ENCODE data around the gene COMMD8. TPM values are rescaled to one million over a fixed set of nuclear protein-coding genes. Genes with fewer than 3 reads are reported as not detected.

The COMMD8 gene
- total RNA-seq, 1 experiment from 2014 or later: 10.9 TPM

DNA sequence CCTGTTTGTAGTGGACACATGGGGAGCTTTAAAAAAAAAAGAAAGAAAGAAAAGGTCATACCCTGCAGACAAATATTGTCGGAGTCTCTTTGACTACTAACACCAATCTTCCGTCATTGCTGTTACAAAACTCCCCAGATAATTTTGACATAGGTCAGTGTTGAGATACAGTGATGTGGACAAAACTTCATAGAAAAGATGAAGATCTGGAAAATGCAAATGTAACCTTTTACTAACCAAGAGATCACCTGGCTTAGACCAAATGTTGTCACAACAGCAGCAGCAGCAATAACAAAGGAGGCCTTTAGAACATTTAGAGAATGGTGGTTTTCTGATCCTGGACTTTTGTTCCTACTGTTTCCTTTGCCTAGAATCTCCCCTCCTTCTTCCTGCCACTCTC, 8.1 kb upstream of the COMMD8 start:
- Histone ChIP-seq H3K14ac (ENCODE audit: insufficient read depth, low read length) (no peak overlapping the region), H4K20me1 (ENCODE audit: control insufficient read depth, insufficient read depth, insufficient read length) (no peaks in the 10 kb centered on the region), H3K79me1 (ENCODE audit: insufficient read depth, low read depth, low read length, poor library complexity, severe bottlenecking) (no peaks in the 10 kb centered on the region), H4K5ac (ENCODE audit: insufficient read length, low read depth, low read length) (no peak overlapping the region), H3K18ac (ENCODE audit: insufficient read length, low read depth, low read length) (no peak overlapping the region), H2AFZ (ENCODE audit: low read length) (no peak overlapping the region), H3K23me2 (ENCODE audit: insufficient read length, low read depth, low read length, poor library complexity, severe bottlenecking) (no peaks in the 10 kb centered on the region), H3K9ac (ENCODE audit: extremely low read depth, insufficient read length, low read length) (no peak overlapping the region), H3T11ph (ENCODE audit: low read length) (no peak overlapping the region), H2BK20ac (ENCODE audit: low read depth, low read length, poor library complexity, severe bottlenecking) (no peak overlapping the region), H3K27ac (ENCODE audit: insufficient read length, low read depth, low read length) (no peak overlapping the region), H2BK15ac (ENCODE audit: low read depth, low read length) (no peak overlapping the region), H3K4ac (ENCODE audit: low read depth, low read length) (no peak overlapping the region), H4K8ac (replicated peaks; ENCODE audit: insufficient read length, low read depth, low read length) (no peak overlapping the region), H2BK120ac (ENCODE audit: low read depth, low read length, poor library complexity, severe bottlenecking) (no peak overlapping the region), H3K23ac (ENCODE audit: insufficient read length, low read depth, low read length) (no peak overlapping the region), H3K27me3 (ENCODE audit: insufficient read depth, low read length) (no peaks in the 10 kb centered on the region), H3K4me1 (ENCODE audit: insufficient read depth, low read length) (no peaks in the 10 kb centered on the region; the same call in 1 of the 2 replicates), H2BK5ac (ENCODE audit: insufficient read length, low read length) (no peak overlapping the region), H3K56ac (ENCODE audit: insufficient read length, low read depth, low read length) (no peak overlapping the region), H2BK12ac (ENCODE audit: insufficient read length, low read depth, low read length) (no peak overlapping the region), H3K9me3 (ENCODE audit: control insufficient read depth, low read depth, low read length) (no peaks in the 10 kb centered on the region), H3K4me2 (ENCODE audit: insufficient read depth, insufficient read length, low read length) (no peak overlapping the region), H4K91ac (ENCODE audit: insufficient read length, low read depth, low read length) (no peak overlapping the region), H2AK5ac (ENCODE audit: insufficient read length, low read length) (no peak overlapping the region), H3K79me2 (ENCODE audit: insufficient read depth, low read length) (no peaks in the 10 kb centered on the region)
- Mint-ChIP-seq H3K36me3 (ENCODE audit: insufficient read depth in 1 of 3, low read depth in 3 of 3) (no peaks in the 10 kb centered on the region), H3K4me1 (peaks cover 12 to 14% of the 10 kb centered on the region in 2 experiments), H3K27me3 (ENCODE audit: low read depth) (no peaks in the 10 kb centered on the region), H3K9me3 (no peaks in the 10 kb centered on the region), H3K27ac (peak overlapping the region in 2 of 3 experiments; percentile 9 to 55; a peak in 2 of 7 replicates), H3K4me3 (no peak overlapping the region)
- WGBS (ENCODE audit: extremely low coverage, insufficient read length, low lambda C conversion rate): no CpG with 5 or more reads among the region's 2 CpGs
- TF ChIP-seq CTCF (conservative IDR thresholded peaks at IDR 0.05): no peak
- DNase-seq: no peak

All from H9 (cell line).